Trophoblast cell (in vitro differentiated cells and primary cell): ENCODE measurements around the gene DENND1B.

Experiments
- DNase-seq, 2 donors: peaks; one replicate each; pipeline ENCODE4 v3.0.0-alpha.2; 2016
- H2AFZ ChIP-seq: 2 replicates; pipeline ENCODE4 v1.6.1; 2013; ENCODE audit warnings: low read length, moderate library complexity, mild to moderate bottlenecking; ENCODE audit not compliant: insufficient read depth, poor library complexity
- H2AK5ac ChIP-seq: 2 replicates; pipeline ENCODE4 v1.6.1; 2013; ENCODE audit warnings: mild to moderate bottlenecking, low read length
- H2BK120ac ChIP-seq: 2 replicates; pipeline ENCODE4 v1.6.1; 2013; ENCODE audit warnings: low read length, mild to moderate bottlenecking, moderate library complexity; ENCODE audit not compliant: insufficient read depth, poor library complexity
- H2BK12ac ChIP-seq: 2 replicates; pipeline ENCODE4 v1.6.1; 2013; ENCODE audit warnings: mild to moderate bottlenecking, low read length, moderate library complexity
- H2BK5ac ChIP-seq: 2 replicates; pipeline ENCODE4 v1.6.1; 2013; ENCODE audit warnings: low read length, low read depth, moderate library complexity, mild to moderate bottlenecking; ENCODE audit not compliant: poor library complexity
- H3K14ac ChIP-seq: 2 replicates; pipeline ENCODE4 v1.6.1; 2013; ENCODE audit warnings: mild to moderate bottlenecking, low read length
- H3K18ac ChIP-seq: 2 replicates; pipeline ENCODE4 v1.6.1; 2013; ENCODE audit warnings: mild to moderate bottlenecking, low read length
- H3K23ac ChIP-seq: 2 replicates; pipeline ENCODE4 v1.6.1; 2013; ENCODE audit warnings: low read length
- H3K27ac ChIP-seq: 2 replicates; pipeline ENCODE4 v1.5.1; 2013; ENCODE audit warnings: low read depth, mild to moderate bottlenecking, inconsistent platforms, low read length, moderate library complexity
- H3K27me3 ChIP-seq: 2 replicates; pipeline ENCODE4 v1.6.1; 2013; ENCODE audit warnings: inconsistent platforms, mild to moderate bottlenecking, low read length, moderate library complexity; ENCODE audit not compliant: insufficient read depth
- H3K36me3 ChIP-seq, 2 experiments: 1 replicate in 1 of 2; 2 replicates in 1 of 2; pipeline ENCODE4 v1.6.1; 2013; ENCODE audit warnings: low read length in 2 of 2, mild to moderate bottlenecking in 2 of 2, moderate library complexity in 1 of 2; ENCODE audit not compliant: insufficient read depth in 2 of 2, control insufficient read depth in 1 of 2
- H3K4ac ChIP-seq: 2 replicates; pipeline ENCODE4 v1.6.1; 2013; ENCODE audit warnings: low read depth, mild to moderate bottlenecking, low read length, moderate library complexity
- H3K4me1 ChIP-seq, 2 experiments: 1 replicate in 1 of 2; 2 replicates in 1 of 2; pipeline ENCODE4 v1.6.1; 2013; ENCODE audit warnings: low read length in 2 of 2, mild to moderate bottlenecking in 2 of 2, moderate library complexity in 1 of 2; ENCODE audit not compliant: insufficient read depth in 2 of 2, control insufficient read depth in 1 of 2
- H3K4me2 ChIP-seq: 2 replicates; pipeline ENCODE4 v1.6.1; 2013; ENCODE audit warnings: inconsistent platforms, mild to moderate bottlenecking, low read length, moderate library complexity
- H3K4me3 ChIP-seq: 2 replicates; pipeline ENCODE4 v1.5.1; 2013; ENCODE audit warnings: mild to moderate bottlenecking, low read depth, low read length, inconsistent platforms
- H3K79me1 ChIP-seq: one replicate; pipeline ENCODE4 v1.6.1; 2013; ENCODE audit warnings: low read length
- H3K79me2 ChIP-seq: 2 replicates; pipeline ENCODE4 v1.6.1; 2013; ENCODE audit warnings: low read length, mild to moderate bottlenecking; ENCODE audit not compliant: control insufficient read depth, insufficient read depth, poor library complexity
- H3K9ac ChIP-seq: 2 replicates; pipeline ENCODE4 v1.6.1; 2013; ENCODE audit warnings: mild to moderate bottlenecking, low read length
- H3K9me3 ChIP-seq: 2 replicates; pipeline ENCODE4 v1.6.1; 2013; ENCODE audit warnings: low read depth, mild to moderate bottlenecking, control low read depth, inconsistent platforms, low read length; ENCODE audit not compliant: insufficient read depth
- H4K12ac ChIP-seq: 2 replicates; pipeline ENCODE4 v1.6.1; 2013; ENCODE audit warnings: low read depth, mild to moderate bottlenecking, low read length, moderate library complexity
- H4K8ac ChIP-seq: 2 replicates; pipeline ENCODE4 v1.6.1; 2013; ENCODE audit warnings: low read depth, mild to moderate bottlenecking, low read length, moderate library complexity
- H4K91ac ChIP-seq: one replicate; pipeline ENCODE4 v1.6.1; 2013; ENCODE audit warnings: low read depth, mild to moderate bottlenecking, low read length, moderate library complexity
- WGBS: extraction: QIAGEN DNeasy Blood & Tissue Kit; methylation state at CpG from one replicate; pipeline ENCODE4 v1.1.7; 2013; ENCODE audit warnings: missing lambda C conversion rate; ENCODE audit not compliant: insufficient read length, insufficient coverage; ENCODE audit errors: extremely low coverage; 5-methylcytosine and 5-hydroxymethylcytosine counted together

The DENND1B gene

DNA sequence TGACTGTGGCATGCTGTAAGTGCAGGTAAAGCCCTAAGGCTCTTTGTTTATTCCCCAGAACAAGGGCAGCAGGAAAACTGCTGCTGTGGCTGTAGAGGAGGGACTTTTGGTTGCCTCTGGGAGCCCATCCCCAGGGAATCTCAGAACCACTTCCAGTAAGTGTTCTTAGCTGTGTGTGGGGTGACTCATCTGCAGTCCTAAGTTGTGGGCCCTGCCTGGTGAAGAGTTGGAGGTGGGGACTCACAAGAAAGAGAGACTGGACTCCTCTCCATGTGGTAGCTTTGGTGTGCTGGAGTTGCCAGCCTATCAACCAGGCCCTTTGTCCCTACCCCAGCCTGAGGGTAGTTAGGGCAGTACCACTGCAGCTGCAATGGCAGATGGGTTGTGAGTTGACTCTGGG, 24.0 kb upstream of the DENND1B start:
- Histone ChIP-seq H3K79me1 (peaks cover 9% of the 10 kb centered on the region), H4K12ac (no peak overlapping the region)

DNA sequence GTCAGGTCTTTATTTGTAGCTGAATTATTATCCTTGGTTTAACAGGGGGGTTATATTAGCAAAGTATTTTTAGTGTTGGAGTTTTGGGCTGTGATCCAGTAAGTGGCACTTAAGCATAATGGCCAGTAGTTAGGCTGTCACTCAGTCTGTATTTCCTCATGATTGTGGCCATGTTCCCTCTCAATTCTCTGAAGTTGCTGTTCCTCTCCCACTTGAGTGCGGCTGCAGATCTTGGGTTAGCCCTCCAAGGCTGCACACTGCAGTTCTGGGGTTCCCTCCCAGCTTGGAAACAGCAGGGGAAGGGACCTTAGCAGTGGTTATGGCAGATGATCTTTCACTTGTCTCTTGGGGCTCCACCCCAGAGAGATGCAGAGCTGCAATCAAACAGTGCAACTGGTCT, 23.2 kb upstream of the DENND1B start:
- Histone ChIP-seq H3K36me3 (no peaks in the 10 kb centered on the region), H4K91ac (peak overlapping the region; percentile 26), H2BK12ac (no peak overlapping the region), H3K79me1 (peaks cover 9% of the 10 kb centered on the region), H2BK120ac (no peak overlapping the region), H3K27ac (no peak overlapping the region), H3K9ac (no peak overlapping the region), H3K4me3 (no peak overlapping the region), H3K9me3 (peaks cover 8% of the 10 kb centered on the region), H4K8ac (no peak overlapping the region), H2BK5ac (no peak overlapping the region), H3K4ac (no peak overlapping the region), H3K23ac (no peak overlapping the region), H3K27me3 (no peaks in the 10 kb centered on the region), H3K79me2 (no peaks in the 10 kb centered on the region), H2AFZ (no peak overlapping the region), H4K12ac (no peak overlapping the region), H3K4me1 (peaks cover 13% of the 10 kb centered on the region in 2 experiments), H3K4me2 (no peak overlapping the region), H2AK5ac (no peak overlapping the region), H3K14ac (no peak overlapping the region), H3K18ac (no peak overlapping the region)
- WGBS, result no CpG with 5 or more reads among the region's 1 CpG
- no peak for DNase-seq

More for the DNA sequence above, 24.0 kb upstream of the DENND1B start:
- H3K18ac ChIP-seq, result peak overlapping the region; percentile 54
- no peaks in the 10 kb centered on the region for H3K36me3 ChIP-seq
- H3K4me3 ChIP-seq, result no peak overlapping the region
- H2BK120ac ChIP-seq, result peak overlapping the region; percentile 77
- H3K4ac ChIP-seq, result no peak overlapping the region
- H3K4me2 ChIP-seq, result no peak overlapping the region
- no peak overlapping the region for H4K8ac ChIP-seq
- no peaks in the 10 kb centered on the region for H3K79me2 ChIP-seq
- DNase-seq, result peak; percentile 11 to 16
- H3K14ac ChIP-seq, result no peak overlapping the region
- no peak overlapping the region for H3K23ac ChIP-seq
- H3K27ac ChIP-seq, result peak overlapping the region; percentile 38
- peaks cover 8% of the 10 kb centered on the region for H3K9me3 ChIP-seq
- no peak overlapping the region for H2AK5ac ChIP-seq
- peak overlapping the region; percentile 27 for H2AFZ ChIP-seq
- peak overlapping the region; percentile 50 for H2BK12ac ChIP-seq
- H3K27me3 ChIP-seq, result no peaks in the 10 kb centered on the region
- no peak overlapping the region for H4K91ac ChIP-seq
- H3K4me1 ChIP-seq, result peaks cover 13% of the 10 kb centered on the region in 2 experiments
- H3K9ac ChIP-seq, result no peak overlapping the region
- no peak overlapping the region for H2BK5ac ChIP-seq

DNA sequence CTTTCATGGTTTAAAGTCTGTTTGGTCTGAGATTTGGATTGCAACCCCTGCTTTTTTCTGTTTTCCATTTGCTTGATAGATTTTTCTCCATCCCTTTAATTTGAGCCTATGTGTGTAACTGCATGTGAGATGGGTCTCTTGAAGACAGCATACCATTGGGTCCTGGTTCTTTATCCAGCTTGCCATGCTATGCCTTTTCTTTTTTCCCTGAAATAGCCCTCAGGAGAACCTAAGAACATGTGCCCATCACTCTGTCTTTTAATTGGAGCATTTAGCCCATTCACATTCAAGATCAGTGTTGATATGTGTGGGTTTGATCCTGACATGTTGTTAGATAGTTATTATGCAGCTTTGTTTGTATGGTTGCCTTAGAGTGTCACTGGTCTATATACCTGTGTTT, 21.7 kb upstream of the DENND1B start:
- H3K23ac ChIP-seq, result no peak overlapping the region
- H3K27ac ChIP-seq, result no peak overlapping the region
- no peak overlapping the region for H2BK12ac ChIP-seq
- peaks cover 9% of the 10 kb centered on the region for H3K79me1 ChIP-seq
- no peak overlapping the region for H2BK5ac ChIP-seq
- H3K79me2 ChIP-seq, result no peaks in the 10 kb centered on the region
- no peak overlapping the region for H4K91ac ChIP-seq
- no peak overlapping the region for H3K4me2 ChIP-seq
- peaks cover 8% of the 10 kb centered on the region for H3K9me3 ChIP-seq
- no peaks in the 10 kb centered on the region for H3K27me3 ChIP-seq
- H3K14ac ChIP-seq, result no peak overlapping the region
- no peak overlapping the region for H3K9ac ChIP-seq
- no peak overlapping the region for H3K4ac ChIP-seq
- H4K8ac ChIP-seq, result no peak overlapping the region
- no peak overlapping the region for H3K4me3 ChIP-seq
- H3K4me1 ChIP-seq, result peaks cover 13% of the 10 kb centered on the region in 2 experiments
- no peak overlapping the region for H2AFZ ChIP-seq
- no peak overlapping the region for H4K12ac ChIP-seq
- no peak for DNase-seq
- H2BK120ac ChIP-seq, result no peak overlapping the region
- no peak overlapping the region for H2AK5ac ChIP-seq
- H3K18ac ChIP-seq, result no peak overlapping the region
- no peaks in the 10 kb centered on the region for H3K36me3 ChIP-seq

DNA sequence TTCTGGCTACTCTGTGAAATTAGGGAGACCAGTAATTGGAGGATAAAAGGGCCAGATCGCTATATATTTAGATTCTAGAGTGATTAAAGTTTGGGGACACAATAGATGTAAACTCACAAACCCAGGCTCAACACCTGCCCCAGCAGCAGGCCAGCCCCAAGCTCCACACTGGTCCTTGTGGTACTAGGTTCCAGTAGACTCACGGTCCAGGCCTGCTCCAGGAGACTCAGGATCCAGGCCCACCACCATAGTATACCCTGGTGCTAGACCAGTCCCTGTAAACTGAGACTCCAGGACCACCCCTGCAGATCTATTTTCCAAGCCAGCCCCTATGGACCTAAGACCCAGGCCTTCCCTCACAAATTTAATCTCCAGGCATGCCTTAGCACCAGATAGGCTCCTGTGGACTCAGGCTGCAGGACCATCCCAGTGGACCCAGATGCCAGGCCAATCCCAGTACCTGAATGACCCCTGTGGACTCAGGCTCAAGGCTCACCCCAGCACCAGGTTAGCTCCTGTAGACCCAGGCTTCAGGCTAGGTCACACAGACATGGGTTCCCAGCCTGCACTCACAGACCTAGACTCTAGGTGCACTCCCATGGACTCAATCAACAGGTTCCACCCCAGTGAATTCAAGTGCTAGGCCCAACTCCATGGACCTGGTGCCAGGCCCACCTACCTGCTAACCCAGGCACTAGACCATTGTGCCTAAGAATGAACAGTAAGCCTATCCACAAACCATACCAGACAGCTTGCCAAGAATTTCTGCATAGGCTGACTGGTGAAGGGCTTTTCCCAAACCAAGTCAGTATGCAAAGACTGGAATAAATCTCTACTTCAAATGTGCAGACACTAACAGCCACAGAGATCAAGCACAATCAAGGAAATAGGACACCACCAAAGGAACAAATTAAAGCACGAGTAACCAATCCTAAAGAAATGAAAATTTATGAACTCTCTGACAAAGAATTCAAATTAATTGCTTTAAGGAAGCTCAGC, 13.8 kb upstream of the DENND1B start:
- Histone ChIP-seq H3K79me1 (peaks cover 3% of the 10 kb centered on the region), H4K91ac (no peak overlapping the region), H2BK12ac (no peak overlapping the region), H3K27ac (no peak overlapping the region), H3K18ac (no peak overlapping the region), H2AFZ (no peak overlapping the region), H2BK5ac (no peak overlapping the region), H2AK5ac (no peak overlapping the region), H4K12ac (no peak overlapping the region), H3K79me2 (no peaks in the 10 kb centered on the region), H4K8ac (no peak overlapping the region), H3K9ac (no peak overlapping the region), H3K23ac (no peak overlapping the region), H3K36me3 (no peaks in the 10 kb centered on the region), H3K4me1 (peaks cover 3 to 5% of the 10 kb centered on the region in 2 experiments), H3K4me2 (no peak overlapping the region), H3K4me3 (no peak overlapping the region), H3K9me3 (peaks cover 3% of the 10 kb centered on the region), H2BK120ac (no peak overlapping the region), H3K4ac (no peak overlapping the region), H3K14ac (no peak overlapping the region), H3K27me3 (no peaks in the 10 kb centered on the region)
- DNase-seq, result no peak
- no CpG with 5 or more reads among the region's 3 CpGs for WGBS
